H9 (cell line): ENCODE measurements around the gene HNRNPF. TPM values are rescaled to one million over a fixed set of nuclear protein-coding genes. Genes with fewer than 3 reads are reported as not detected.

Experiments used
- DNase-seq: peaks from one replicate; pipeline ENCODE4 v3.0.0-alpha.2; 2017
- H2AFZ ChIP-seq: one replicate; pipeline ENCODE4 v1.6.1; 2013; ENCODE audit warnings: mild to moderate bottlenecking, low read length, control low read depth, moderate library complexity
- H2AK5ac ChIP-seq: 2 replicates; pipeline ENCODE4 v1.6.1; 2013; ENCODE audit warnings: low read length, control low read depth, mixed read lengths; ENCODE audit not compliant: insufficient read length
- H2BK120ac ChIP-seq: one replicate; pipeline ENCODE4 v1.6.1; 2013; ENCODE audit warnings: low read depth, mild to moderate bottlenecking, low read length, control low read depth, inconsistent platforms; ENCODE audit not compliant: poor library complexity, severe bottlenecking
- H2BK12ac ChIP-seq: 2 replicates; pipeline ENCODE4 v1.6.1; 2013; ENCODE audit warnings: low read length, control low read depth, mixed read lengths, low read depth; ENCODE audit not compliant: insufficient read length
- H2BK15ac ChIP-seq: 2 replicates; pipeline ENCODE4 v1.6.1; 2013; ENCODE audit warnings: low read depth, low read length, control low read depth
- H2BK20ac ChIP-seq: one replicate; pipeline ENCODE4 v1.6.1; 2013; ENCODE audit warnings: low read depth, mild to moderate bottlenecking, low read length, control low read depth, inconsistent platforms; ENCODE audit not compliant: poor library complexity, severe bottlenecking
- H2BK5ac ChIP-seq: 2 replicates; pipeline ENCODE4 v1.6.1; 2013; ENCODE audit warnings: low read length, control low read depth, mixed read lengths; ENCODE audit not compliant: insufficient read length
- H3K14ac ChIP-seq: 2 replicates; pipeline ENCODE4 v1.6.1; 2013; ENCODE audit warnings: low read length, control low read depth; ENCODE audit not compliant: insufficient read depth
- H3K18ac ChIP-seq: 2 replicates; pipeline ENCODE4 v1.6.1; 2013; ENCODE audit warnings: low read depth, mild to moderate bottlenecking, mixed read lengths, low read length, control low read depth; ENCODE audit not compliant: insufficient read length
- H3K23ac ChIP-seq: 2 replicates; pipeline ENCODE4 v1.6.1; 2013; ENCODE audit warnings: low read length, control low read depth, mixed read lengths, low read depth; ENCODE audit not compliant: insufficient read length
- H3K23me2 ChIP-seq: 2 replicates; pipeline ENCODE4 v1.6.1; 2013; ENCODE audit warnings: low read depth, mild to moderate bottlenecking, mixed read lengths, low read length, control low read depth; ENCODE audit not compliant: insufficient read length, poor library complexity, severe bottlenecking
- H3K27ac ChIP-seq: 2 replicates; pipeline ENCODE4 v1.5.1; 2013; ENCODE audit warnings: low read length, control low read depth, mixed read lengths, low read depth; ENCODE audit not compliant: insufficient read length
- H3K27me3 ChIP-seq: 2 replicates; pipeline ENCODE4 v1.6.1; 2013; ENCODE audit warnings: low read length, control low read depth, inconsistent platforms; ENCODE audit not compliant: insufficient read depth
- H3K4ac ChIP-seq: 2 replicates; pipeline ENCODE4 v1.6.1; 2013; ENCODE audit warnings: low read depth, mild to moderate bottlenecking, control low read depth, inconsistent platforms, low read length, moderate library complexity
- H3K4me1 ChIP-seq: 2 replicates; pipeline ENCODE4 v1.6.1; 2013; ENCODE audit warnings: low read length, control low read depth, inconsistent platforms; ENCODE audit not compliant: insufficient read depth
- H3K4me2 ChIP-seq: 2 replicates; pipeline ENCODE4 v1.6.1; 2013; ENCODE audit warnings: low read length, control low read depth, mixed read lengths; ENCODE audit not compliant: insufficient read length, insufficient read depth
- H3K56ac ChIP-seq: 2 replicates; pipeline ENCODE4 v1.6.1; 2013; ENCODE audit warnings: low read depth, mild to moderate bottlenecking, mixed read lengths, low read length, control low read depth; ENCODE audit not compliant: insufficient read length
- H3K79me1 ChIP-seq: 2 replicates; pipeline ENCODE4 v1.6.1; 2013; ENCODE audit warnings: low read depth, mild to moderate bottlenecking, moderate library complexity, low read length, control low read depth, inconsistent platforms; ENCODE audit not compliant: insufficient read depth, poor library complexity, severe bottlenecking
- H3K79me2 ChIP-seq: 2 replicates; pipeline ENCODE4 v1.6.1; 2013; ENCODE audit warnings: low read length, control low read depth, inconsistent platforms; ENCODE audit not compliant: insufficient read depth
- H3K9ac ChIP-seq: 2 replicates; pipeline ENCODE4 v1.6.1; 2013; ENCODE audit warnings: low read length, control low read depth, mixed read lengths; ENCODE audit not compliant: insufficient read length; ENCODE audit errors: extremely low read depth
- H3K9me3 ChIP-seq: one replicate; pipeline ENCODE4 v1.6.1; 2013; ENCODE audit warnings: low read depth, low read length, inconsistent platforms; ENCODE audit not compliant: control insufficient read depth
- H3T11ph ChIP-seq: one replicate; pipeline ENCODE4 v1.6.1; 2013; ENCODE audit warnings: mild to moderate bottlenecking, low read length, control low read depth, inconsistent platforms
- H4K20me1 ChIP-seq: one replicate; pipeline ENCODE4 v1.6.1; 2013; ENCODE audit not compliant: control insufficient read depth, insufficient read length, insufficient read depth
- H4K5ac ChIP-seq: 2 replicates; pipeline ENCODE4 v1.6.1; 2013; ENCODE audit warnings: low read depth, mild to moderate bottlenecking, mixed read lengths, low read length, control low read depth; ENCODE audit not compliant: insufficient read length
- H4K8ac ChIP-seq: replicated peaks from 2 replicates; pipeline ENCODE4 v1.6.1; 2013; ENCODE audit warnings: low read length, control low read depth, mixed read lengths, low read depth; ENCODE audit not compliant: insufficient read length
- H4K91ac ChIP-seq: 2 replicates; pipeline ENCODE4 v1.6.1; 2013; ENCODE audit warnings: low read depth, mild to moderate bottlenecking, moderate library complexity, mixed read lengths, low read length, control low read depth; ENCODE audit not compliant: insufficient read length
- H3K27ac Mint-ChIP-seq, 3 experiments: 2 replicates in 2 of 3; 3 replicates in 1 of 3; pipeline ENCODE4 v1.8.0; 2020 to 2021; ENCODE audit warnings: mixed read lengths in 3 of 3, mild to moderate bottlenecking in 1 of 3, moderate library complexity in 1 of 3
- H3K27me3 Mint-ChIP-seq: 2 replicates; pipeline ENCODE4 v1.8.0; 2021; ENCODE audit warnings: low read depth, mild to moderate bottlenecking, moderate library complexity, mixed read lengths
- H3K36me3 Mint-ChIP-seq, 3 experiments: 2 replicates in 2 of 3; 3 replicates in 1 of 3; pipeline ENCODE4 v1.8.0; 2020 to 2021; ENCODE audit warnings: low read depth in 3 of 3, mixed read lengths in 3 of 3; ENCODE audit not compliant: insufficient read depth in 1 of 3
- H3K4me1 Mint-ChIP-seq, 2 experiments: 2 replicates each; pipeline ENCODE4 v1.8.0; 2020; ENCODE audit warnings: mixed read lengths in 2 of 2
- H3K4me3 Mint-ChIP-seq, 2 experiments: 2 replicates in 1 of 2; 3 replicates in 1 of 2; pipeline ENCODE4 v1.8.0; 2020 to 2021; ENCODE audit warnings: mild to moderate bottlenecking in 2 of 2, mixed read lengths in 2 of 2, moderate library complexity in 1 of 2
- H3K9me3 Mint-ChIP-seq, 2 experiments: 2 replicates in 1 of 2; 3 replicates in 1 of 2; pipeline ENCODE4 v1.8.0; 2020; ENCODE audit warnings: mild to moderate bottlenecking in 2 of 2, mixed read lengths in 2 of 2, moderate library complexity in 1 of 2
- WGBS: extraction: QIAGEN DNeasy Blood & Tissue Kit; methylation state at CpG from one replicate; pipeline ENCODE4 v1.1.7; 2013; ENCODE audit warnings: missing lambda C conversion rate, low lambda C conversion rate, mixed read lengths; ENCODE audit not compliant: insufficient read length; ENCODE audit errors: extremely low coverage; 5-methylcytosine and 5-hydroxymethylcytosine counted together
- total RNA-seq: library from RNA; stranded (reverse); gene quantifications from 2 replicates; pipeline ENCODE4 v1.2.1, GENCODE V29; 2021
- TF ChIP-seq, protein P1 (sequence below): fragments of 200-600 bp; sonication (generic); conservative IDR thresholded peaks from 3 replicates; pipeline ENCODE4 v1.8.0; 2021; ENCODE audit warnings: antibody characterized with exemption, mild to moderate bottlenecking

Gene HNRNPF
- total RNA-seq, 1 experiment from 2014 or later, result 411 TPM

DNA sequence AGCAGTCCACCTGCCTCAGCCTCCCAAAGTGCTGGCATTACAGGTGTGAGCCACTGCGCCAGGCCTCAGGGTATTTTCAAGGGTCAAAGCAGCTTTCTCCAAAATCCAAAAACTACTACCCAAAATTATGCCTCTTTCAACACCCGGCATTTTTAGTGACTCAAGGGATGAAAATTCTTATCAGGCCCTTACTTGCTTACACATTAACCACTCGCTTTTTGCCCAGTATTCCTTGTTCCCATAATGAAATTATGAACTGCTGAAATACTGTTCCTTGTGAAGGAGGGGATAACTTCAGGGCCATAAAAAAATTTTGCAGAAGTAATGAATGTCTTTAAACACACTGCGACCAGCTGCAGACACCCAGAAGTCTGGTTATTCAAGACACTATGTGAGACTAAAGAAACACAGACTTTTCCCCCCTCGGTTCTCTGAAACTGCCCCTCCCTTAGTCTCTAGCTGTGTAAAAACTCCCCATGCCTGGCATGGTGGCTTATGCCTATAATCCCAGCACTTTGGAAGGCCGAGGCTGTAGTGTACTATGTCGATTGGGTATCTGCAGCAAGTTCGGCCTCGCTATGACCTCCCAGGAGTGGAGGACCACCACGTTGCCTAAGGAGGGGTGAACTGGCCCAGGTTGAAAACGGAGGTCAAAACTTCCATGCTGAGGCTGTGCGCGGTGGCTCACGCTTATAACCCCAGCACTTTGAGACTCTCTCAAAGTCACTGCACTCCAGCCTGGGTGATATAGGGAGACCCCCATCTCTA, 25.6 kb downstream of the HNRNPF start:
- H3K36me3 Mint-ChIP-seq, result peaks cover 20 to 32% (median 29%) of the 10 kb centered on the region in 3 experiments
- no peak overlapping the region for H3K4me2 ChIP-seq
- no peaks in the 10 kb centered on the region for H3K4me1 Mint-ChIP-seq
- no peak overlapping the region for H3K14ac ChIP-seq
- H2BK15ac ChIP-seq, result no peak overlapping the region
- H3K27me3 Mint-ChIP-seq, result no peaks in the 10 kb centered on the region
- H2BK12ac ChIP-seq, result no peak overlapping the region
- no peak overlapping the region for H4K5ac ChIP-seq
- H2BK5ac ChIP-seq, result no peak overlapping the region
- no peak overlapping the region for H3K23ac ChIP-seq
- H3K4me1 ChIP-seq, result no peaks in the 10 kb centered on the region
- no peak overlapping the region for H3K9ac ChIP-seq
- no peaks in the 10 kb centered on the region for H3K79me1 ChIP-seq
- no peaks in the 10 kb centered on the region for H3K9me3 ChIP-seq
- H3K27me3 ChIP-seq, result no peaks in the 10 kb centered on the region
- no peak overlapping the region; a peak in 1 of 7 replicates for H3K27ac Mint-ChIP-seq
- no peak for DNase-seq
- no peak overlapping the region for H3T11ph ChIP-seq
- no peak overlapping the region for H3K18ac ChIP-seq
- no peak overlapping the region for H2BK20ac ChIP-seq
- H3K27ac ChIP-seq, result no peak overlapping the region
- TF ChIP-seq, protein P1, sequence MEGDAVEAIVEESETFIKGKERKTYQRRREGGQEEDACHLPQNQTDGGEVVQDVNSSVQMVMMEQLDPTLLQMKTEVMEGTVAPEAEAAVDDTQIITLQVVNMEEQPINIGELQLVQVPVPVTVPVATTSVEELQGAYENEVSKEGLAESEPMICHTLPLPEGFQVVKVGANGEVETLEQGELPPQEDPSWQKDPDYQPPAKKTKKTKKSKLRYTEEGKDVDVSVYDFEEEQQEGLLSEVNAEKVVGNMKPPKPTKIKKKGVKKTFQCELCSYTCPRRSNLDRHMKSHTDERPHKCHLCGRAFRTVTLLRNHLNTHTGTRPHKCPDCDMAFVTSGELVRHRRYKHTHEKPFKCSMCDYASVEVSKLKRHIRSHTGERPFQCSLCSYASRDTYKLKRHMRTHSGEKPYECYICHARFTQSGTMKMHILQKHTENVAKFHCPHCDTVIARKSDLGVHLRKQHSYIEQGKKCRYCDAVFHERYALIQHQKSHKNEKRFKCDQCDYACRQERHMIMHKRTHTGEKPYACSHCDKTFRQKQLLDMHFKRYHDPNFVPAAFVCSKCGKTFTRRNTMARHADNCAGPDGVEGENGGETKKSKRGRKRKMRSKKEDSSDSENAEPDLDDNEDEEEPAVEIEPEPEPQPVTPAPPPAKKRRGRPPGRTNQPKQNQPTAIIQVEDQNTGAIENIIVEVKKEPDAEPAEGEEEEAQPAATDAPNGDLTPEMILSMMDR, result no peak
- H2BK120ac ChIP-seq, result no peak overlapping the region
- no peaks in the 10 kb centered on the region for H4K20me1 ChIP-seq
- H3K56ac ChIP-seq, result no peak overlapping the region
- no peak overlapping the region for H2AFZ ChIP-seq
- no peaks in the 10 kb centered on the region for H3K23me2 ChIP-seq
- no peaks in the 10 kb centered on the region for H3K79me2 ChIP-seq
- no peak overlapping the region for H3K4me3 Mint-ChIP-seq
- H4K91ac ChIP-seq, result no peak overlapping the region
- H4K8ac ChIP-seq, result no peak overlapping the region
- no CpG with 5 or more reads among the region's 14 CpGs for WGBS
- H3K4ac ChIP-seq, result no peak overlapping the region
- H3K9me3 Mint-ChIP-seq, result no peaks in the 10 kb centered on the region
- no peak overlapping the region for H2AK5ac ChIP-seq
